HG03097 (cell line): ENCODE results near the gene DEPDC1B.
A peak's percentile ranks its signal among the peaks of the same experiment; 100 is the strongest.
"Not testable (repeated sequence)": the region's sequence is repeated elsewhere in the genome, so short reads cannot be mapped to it uniquely, and the experiment has no call there.

ENCODE experiments used
- ATAC-seq: cut with Tn5 transposase; IDR thresholded peaks from one replicate; pipeline ENCODE4 v1.9.1; 2021; ENCODE audit not compliant: unreplicated experiment, low FRiP score

DEPDC1B gene

DNA sequence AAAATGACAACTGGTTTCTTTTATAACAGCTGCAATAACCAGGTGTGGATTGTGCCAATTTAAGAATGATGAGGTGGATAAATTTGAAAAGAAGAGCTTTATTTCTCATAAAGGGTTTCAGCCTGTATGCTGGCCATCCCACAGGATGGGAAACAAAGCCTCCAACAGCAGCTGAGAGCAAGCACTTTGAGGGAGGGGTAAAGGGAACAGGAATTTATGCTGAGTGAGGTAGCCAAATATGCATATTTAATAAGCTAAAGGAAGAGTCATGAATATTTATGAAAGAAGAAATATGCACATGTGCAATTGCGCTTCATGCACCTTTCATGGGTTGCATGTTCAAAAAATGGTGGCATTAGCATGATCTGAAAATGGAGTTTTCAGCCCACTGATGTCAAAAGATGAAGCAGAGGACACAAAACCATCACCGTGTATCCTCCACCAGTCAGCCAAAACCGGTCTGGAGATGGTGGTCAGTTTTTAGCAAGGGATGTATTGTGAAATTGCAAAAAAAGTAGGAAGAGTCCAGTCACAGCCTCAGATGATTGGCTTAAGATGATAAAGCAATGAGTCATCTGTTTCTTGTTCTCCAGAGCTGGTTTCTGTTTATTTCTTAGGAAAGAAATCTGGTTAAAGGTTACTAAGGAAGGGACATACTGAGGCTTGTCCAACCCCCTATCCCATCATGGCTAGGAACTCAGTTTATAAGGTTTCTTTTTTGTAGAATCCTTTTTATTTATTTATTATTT lies 47.9 kb downstream of the DEPDC1B start:
- no peak for ATAC-seq

DNA sequence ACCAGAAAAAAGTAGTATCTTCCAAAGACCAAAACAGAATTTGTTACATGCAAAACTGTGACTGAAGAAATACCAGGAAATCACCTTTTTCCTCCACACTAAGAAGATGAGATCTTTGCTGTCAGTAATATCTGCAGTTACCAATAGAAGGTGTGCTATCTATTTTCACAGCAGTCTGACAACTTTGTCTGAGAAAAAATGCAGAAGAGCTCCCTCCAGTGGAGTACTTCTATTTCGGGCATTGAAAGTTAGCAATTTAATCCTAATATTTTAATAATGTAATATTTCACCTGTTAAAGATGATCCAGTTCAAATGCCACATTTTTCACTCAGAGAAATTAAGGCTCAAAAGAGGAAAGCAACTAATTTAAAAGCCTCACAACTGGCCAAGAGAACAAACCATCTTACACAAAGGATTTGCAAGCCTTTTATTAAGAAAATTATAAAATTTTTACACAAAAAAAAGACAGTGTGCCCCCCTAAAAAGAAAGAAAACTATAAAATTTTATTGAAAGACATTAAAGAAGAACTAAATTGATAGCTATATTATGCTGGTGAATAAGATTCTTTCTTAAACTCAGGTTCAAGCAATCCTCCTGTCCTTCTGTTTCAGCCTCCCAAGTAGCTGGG lies 50.6 kb downstream of the DEPDC1B start:
- no peak for ATAC-seq

DNA sequence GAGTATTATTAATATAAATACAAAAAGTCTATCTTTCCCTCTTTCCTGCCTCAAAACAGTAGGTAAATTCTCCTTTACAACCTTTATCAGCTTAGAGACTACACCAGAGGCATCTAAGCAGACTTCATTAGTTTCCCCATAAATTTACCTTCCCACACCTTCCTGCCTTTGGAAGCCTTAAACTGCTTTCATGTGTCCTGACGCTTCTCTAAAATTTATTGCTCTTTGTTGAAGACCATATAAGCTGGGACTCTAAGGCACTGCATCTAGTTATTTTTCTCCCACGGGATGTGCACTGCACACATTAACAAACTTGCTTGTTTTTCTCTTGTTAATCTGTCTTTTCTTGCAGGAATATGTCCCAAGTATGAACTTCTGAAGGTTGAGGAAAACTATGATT lies 51.8 kb downstream of the DEPDC1B start:
- ATAC-seq, result no peak

DNA sequence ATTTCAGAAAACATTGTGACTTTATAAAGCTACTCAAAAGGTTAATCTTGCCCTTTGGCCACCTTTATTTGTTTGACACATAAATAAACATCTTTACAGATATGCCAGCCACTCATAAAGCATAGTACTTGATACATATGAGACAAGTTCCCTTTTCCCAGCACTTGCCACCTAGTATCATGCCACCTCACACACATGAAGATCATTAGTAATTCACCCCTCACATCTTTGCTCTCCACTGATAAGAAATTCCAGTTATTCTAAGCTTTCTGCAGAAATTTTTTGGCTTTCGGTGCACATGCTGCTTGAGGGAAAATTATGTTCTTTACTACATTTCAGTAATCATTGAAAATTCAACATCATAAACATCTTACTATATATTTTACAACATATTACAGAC lies 59.1 kb downstream of the DEPDC1B start:
- no peak for ATAC-seq

DNA sequence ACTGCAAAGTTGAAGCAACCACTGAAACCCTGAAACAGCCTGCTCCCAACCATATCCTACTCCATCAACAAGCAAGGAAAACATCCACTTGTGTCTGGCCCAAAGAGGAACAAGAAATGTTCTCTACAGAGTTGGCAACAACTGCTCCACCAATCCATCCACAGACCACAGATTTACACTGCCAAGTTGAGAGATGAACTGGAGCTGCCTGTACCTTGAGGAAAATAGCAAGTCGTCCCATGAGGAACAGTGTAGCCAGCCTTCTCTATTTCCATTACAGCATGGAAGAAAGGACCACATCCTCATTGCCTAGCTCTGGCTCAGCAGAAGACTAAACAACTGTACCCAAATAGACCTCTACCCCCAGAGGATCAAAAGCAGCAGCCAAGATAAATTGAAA lies 60.4 kb downstream of the DEPDC1B start:
- no peak for ATAC-seq

DNA sequence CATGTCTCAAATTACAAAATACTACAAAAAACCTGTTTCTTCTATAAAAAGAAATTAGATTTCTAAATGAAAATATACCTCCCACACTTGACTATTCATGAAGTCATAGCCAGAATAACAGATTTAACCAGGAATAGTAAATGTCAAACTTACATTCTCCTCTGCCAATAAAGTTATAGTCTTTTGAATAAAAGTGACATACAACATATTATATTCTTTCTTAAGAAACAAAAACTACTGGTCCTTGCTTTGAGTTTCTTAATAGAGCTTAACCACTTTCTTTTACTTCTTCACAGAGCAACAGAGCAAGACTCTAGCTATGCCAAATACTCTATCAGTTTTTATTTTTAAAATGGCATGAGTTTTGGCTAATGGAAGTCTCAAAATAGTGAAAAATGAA lies 61.7 kb downstream of the DEPDC1B start:
- no peak for ATAC-seq

DNA sequence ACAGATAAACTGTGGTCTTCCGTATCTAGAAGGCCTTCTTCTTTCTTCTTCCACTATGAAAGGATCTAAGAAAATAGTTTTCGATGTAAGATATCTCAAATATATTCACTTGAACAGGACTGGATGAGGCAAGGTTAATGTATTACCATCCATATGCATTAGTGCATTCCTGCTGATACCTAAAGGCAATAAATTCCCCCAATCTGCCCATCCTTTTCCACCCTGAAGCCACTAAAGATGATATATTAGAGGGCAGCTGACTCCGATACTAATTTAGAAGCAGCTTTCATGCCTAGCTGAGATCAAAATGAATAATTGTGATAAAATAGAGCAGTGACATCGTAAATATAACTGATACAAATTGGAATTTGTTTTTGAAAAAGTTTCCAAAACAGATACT lies 63.3 kb downstream of the DEPDC1B start:
- ATAC-seq, result no peak

GRCh38 chr5:60636001-60636400 lies 64.0 kb downstream of the DEPDC1B start:
- no peak for ATAC-seq

- no peak for ATAC-seq
These were observed 65.9 kb downstream of the DEPDC1B start for GRCh38 chr5:60634051-60634450.

DNA sequence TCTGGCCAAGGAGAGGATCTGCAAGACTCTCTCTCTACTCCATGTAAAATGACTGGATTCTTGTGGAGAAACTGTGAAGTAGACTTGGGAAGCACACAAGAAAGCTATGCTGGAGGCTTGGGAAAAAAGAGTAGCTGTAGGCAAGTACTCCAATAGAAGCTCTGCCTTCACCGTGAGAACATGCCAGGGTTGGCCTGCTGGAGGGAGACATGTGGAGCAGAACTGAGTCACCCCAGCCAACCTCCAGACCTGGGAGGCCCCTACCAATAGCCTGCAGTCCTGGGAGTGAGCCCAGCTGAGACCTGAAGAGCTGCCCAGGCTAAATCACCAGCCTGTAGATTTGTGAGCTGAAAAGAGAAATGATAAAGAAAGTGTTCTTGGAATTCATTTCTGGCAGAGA lies 66.6 kb downstream of the DEPDC1B start:
- ATAC-seq, result no peak

DNA sequence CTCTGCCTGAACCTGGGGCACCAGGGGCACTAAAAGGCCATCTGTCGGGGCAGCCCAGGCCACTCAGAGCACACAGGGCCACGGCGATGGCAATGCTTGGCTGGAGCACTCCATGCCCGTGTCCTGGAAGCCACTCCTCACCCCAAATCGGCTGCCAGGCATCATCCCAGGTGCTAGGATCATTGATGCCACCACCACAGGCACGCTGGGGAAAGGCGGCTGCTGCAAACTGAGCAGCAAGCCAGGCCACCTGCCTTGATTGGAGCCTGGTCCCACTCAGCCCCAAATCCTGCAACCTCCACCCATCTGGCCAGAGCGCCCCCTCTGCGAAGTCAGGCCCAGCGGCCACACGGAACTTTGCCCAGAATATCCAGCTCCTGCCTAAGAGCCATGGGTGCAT lies 67.8 kb downstream of the DEPDC1B start:
- ATAC-seq, result no peak

GRCh38 chr5:60630836-60631235 lies 69.1 kb downstream of the DEPDC1B start:
- ATAC-seq, result no peak

GRCh38 chr5:60630179-60630578 lies 69.8 kb downstream of the DEPDC1B start:
- no peak for ATAC-seq

DNA sequence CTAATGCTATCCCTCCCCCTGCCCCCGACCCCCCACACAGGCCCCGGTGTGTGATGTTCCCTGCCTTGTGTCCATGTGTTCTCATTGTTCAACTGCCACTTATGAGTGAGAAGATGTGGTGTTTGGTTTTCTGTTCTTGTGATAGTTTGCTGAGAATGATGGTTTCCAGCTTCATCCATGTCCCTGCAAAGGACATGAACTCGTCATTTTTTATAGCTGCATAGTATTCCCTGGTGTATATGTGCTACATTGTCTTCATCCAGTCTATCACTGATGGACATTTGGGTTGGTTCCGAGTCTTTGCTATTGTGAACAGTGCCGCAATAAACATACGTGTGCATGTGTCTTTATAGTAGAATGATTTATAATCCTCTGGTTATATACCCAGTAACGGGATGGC lies 75.1 kb downstream of the DEPDC1B start:
- ATAC-seq, result not testable (repeated sequence)

DNA sequence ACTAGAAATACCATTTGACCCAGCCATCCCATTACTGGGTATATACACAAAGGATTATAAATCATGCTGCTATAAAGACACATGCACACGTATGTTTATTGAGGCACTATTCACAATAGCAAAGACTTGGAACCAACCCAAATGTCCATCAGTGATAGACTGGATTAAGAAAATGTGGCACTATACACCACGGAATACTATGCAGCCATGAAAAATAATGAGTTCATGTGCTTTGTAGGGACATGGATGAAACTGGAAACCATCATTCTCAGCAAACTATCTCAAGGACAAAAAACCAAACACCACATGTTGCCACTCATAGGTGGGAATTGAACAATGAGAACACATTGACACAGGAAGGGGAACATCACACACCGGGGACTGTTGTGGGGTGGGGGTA lies 79.2 kb downstream of the DEPDC1B start:
- not testable (repeated sequence) for ATAC-seq

DNA sequence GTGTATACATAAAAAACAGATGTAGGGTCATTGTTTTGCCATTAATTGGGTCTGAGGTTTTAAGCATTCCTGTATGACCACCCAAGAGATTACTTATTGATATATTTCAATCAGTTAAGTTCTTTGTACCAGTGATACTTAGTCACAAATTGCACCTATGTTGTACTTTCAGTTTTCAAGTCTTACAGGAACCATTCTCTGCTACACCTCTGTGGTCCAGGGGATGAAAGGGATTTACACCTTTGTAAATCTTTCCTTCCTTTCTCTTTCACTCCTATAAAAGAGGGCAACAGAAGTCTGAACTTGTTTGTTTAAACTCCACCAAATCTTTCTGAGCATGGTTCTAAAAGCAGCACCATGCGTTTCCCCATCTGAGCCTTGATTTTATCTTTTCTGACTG lies 86.1 kb downstream of the DEPDC1B start:
- peak; percentile 87 for ATAC-seq

DNA sequence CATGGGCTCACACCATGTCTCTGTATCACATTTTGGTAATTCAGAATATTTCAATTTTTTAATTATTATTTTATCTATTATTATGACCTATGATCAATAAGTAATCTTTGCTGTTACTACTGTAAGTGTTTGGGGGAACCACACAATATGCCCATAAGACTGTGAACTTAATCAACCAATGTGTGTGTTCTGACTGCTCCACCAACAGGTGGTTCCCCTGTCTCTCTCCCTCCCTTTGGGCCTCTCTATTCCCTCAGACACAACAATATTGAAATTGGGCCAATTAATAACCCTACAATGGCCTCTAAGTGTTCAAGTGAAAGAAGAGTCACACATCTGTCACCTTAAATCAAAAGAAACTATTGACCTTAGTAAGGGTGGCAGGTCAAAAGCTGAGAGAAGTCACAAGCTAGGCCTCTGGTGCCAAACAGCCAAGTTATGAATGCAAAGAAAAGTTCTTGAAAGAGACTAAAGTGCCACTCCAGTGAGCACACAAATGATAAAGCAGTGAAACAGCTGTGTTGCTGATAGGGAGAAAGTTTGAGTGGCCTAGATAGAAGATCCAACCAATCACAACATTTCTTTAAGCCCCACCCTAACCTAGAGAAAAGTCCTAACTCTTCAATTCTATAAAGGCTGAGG lies 88.7 kb downstream of the DEPDC1B start:
- no peak for ATAC-seq

GRCh38 chr5:60604771-60605170 lies 95.2 kb downstream of the DEPDC1B start:
- ATAC-seq, result no peak

GRCh38 chr5:60598424-60598823 lies 101.5 kb downstream of the DEPDC1B start:
- ATAC-seq, result peak; percentile 46

DNA sequence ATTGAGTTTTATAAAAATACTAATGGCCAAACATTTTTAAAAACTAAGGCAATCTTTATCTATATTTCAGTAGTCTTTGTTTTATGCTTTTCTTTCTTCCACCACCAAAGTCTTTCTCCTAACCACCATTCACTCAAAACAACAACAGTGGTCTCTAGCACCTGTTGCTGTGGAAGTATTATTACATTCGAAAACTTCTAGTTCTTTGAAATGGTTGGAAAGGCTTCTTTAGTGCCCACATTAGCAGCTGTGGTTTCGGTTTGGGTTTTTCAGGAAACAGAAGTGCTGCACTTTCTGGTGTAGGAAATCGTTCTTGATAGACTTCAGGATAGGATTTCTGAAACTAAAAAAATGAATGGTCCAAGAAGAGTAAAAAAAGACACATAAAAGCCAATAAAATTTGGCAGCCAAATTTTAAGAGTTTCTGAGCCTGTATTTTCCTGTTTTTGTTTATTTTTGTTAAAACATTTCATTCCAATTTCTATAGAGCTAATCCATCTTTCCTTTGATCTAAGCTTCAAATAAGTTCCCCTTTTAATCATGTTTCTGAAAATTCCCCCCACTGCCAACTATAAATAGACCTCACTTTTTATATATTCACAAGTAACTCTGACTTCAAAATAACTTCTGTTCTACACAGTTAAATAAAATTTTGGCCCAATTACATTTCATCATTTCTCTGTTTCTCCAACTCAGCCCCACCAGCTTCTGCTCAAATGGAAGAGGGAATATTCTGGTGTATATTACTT lies 102.2 kb downstream of the DEPDC1B start:
- ATAC-seq, result peak; percentile 75
